Neural cell (in vitro differentiated cells): Measurements from ENCODE around the gene KRTAP10-11. TPM values are rescaled to one million over a fixed set of nuclear protein-coding genes. Genes with fewer than 3 reads are reported as not detected.

Experiments
- H2AFZ ChIP-seq: fragments of 200-600, 300-800 bp; sonication (generic), shearing (Covaris generic); 2 replicates; pipeline ENCODE4 v1.6.0; 2014; ENCODE audit warnings: low read depth, mild to moderate bottlenecking, antibody characterized with exemption, low read length, moderate library complexity
- H3F3A ChIP-seq: fragments of 200-600 bp; shearing (Covaris generic); 2 replicates; pipeline ENCODE4 v1.6.1; 2016; ENCODE audit warnings: mild to moderate bottlenecking, moderate library complexity, mixed read lengths, antibody characterized with exemption, low read length; ENCODE audit not compliant: insufficient read depth, poor library complexity, severe bottlenecking
- H3K27ac ChIP-seq: fragments of 200-600, 300-800 bp; sonication (generic), shearing (Covaris generic); 2 replicates; pipeline ENCODE4 v1.5.1; 2014; ENCODE audit warnings: mild to moderate bottlenecking, low read length, moderate library complexity
- H3K27me3 ChIP-seq: fragments of 300-800, 200-600 bp; sonication (generic), shearing (Covaris generic); 2 replicates; pipeline ENCODE4 v1.6.0; 2014; ENCODE audit warnings: mild to moderate bottlenecking, low read depth, low read length, moderate library complexity; ENCODE audit not compliant: insufficient read depth
- H3K36me3 ChIP-seq: fragments of 300-800, 200-600 bp; sonication (generic), shearing (Covaris generic); 2 replicates; pipeline ENCODE4 v1.5.1; 2014; ENCODE audit warnings: mild to moderate bottlenecking, antibody characterized with exemption, low read length, moderate library complexity; ENCODE audit not compliant: insufficient read depth
- H3K4me2 ChIP-seq: fragments of 300-800, 200-600 bp; sonication (generic), shearing (Covaris generic); 2 replicates; pipeline ENCODE4 v1.6.0; 2014; ENCODE audit warnings: mild to moderate bottlenecking, low read length
- H3K4me3 ChIP-seq: fragments of 300-800, 200-600 bp; sonication (generic), shearing (Covaris generic); 2 replicates; pipeline ENCODE4 v1.5.1; 2014; ENCODE audit warnings: mild to moderate bottlenecking, low read length, moderate library complexity
- H3K79me2 ChIP-seq: fragments of 200-600 bp; shearing (Covaris generic); replicated peaks from 2 replicates; pipeline ENCODE4 v1.6.0; 2014; ENCODE audit warnings: mild to moderate bottlenecking, low read length, moderate library complexity; ENCODE audit not compliant: insufficient read depth
- H3K9ac ChIP-seq: fragments of 300-800, 200-600 bp; sonication (generic), shearing (Covaris generic); 2 replicates; pipeline ENCODE4 v1.6.1; 2016; ENCODE audit warnings: mild to moderate bottlenecking, low read length, mixed read lengths
- H3K9me2 ChIP-seq: fragments of 200-600 bp; shearing (Covaris generic); 2 replicates; pipeline ENCODE4 v1.6.1; 2016; ENCODE audit warnings: mild to moderate bottlenecking, low read length, mixed read lengths; ENCODE audit not compliant: insufficient read depth
- H3K9me3 ChIP-seq: fragments of 200-600, 300-800 bp; sonication (generic), shearing (Covaris generic); 2 replicates; pipeline ENCODE4 v1.6.1; 2016; ENCODE audit warnings: mild to moderate bottlenecking, mixed run types, low read length, moderate library complexity, mixed read lengths
- H4K20me1 ChIP-seq: fragments of 200-600 bp; shearing (Covaris generic); 2 replicates; pipeline ENCODE4 v1.6.1; 2016; ENCODE audit warnings: mild to moderate bottlenecking, mixed run types; ENCODE audit not compliant: insufficient read depth
- EP300 ChIP-seq: fragments of 450-650 bp; conservative IDR thresholded peaks from 2 replicates; pipeline ENCODE4 v1.6.1; 2014; ENCODE audit warnings: antibody characterized with exemption, mild to moderate bottlenecking, moderate library complexity; ENCODE audit not compliant: poor library complexity, severe bottlenecking
- EZH2 ChIP-seq: fragments of 200-600, 300-800 bp; shearing (Covaris generic), sonication (generic); IDR thresholded peaks from 2 replicates; pipeline ENCODE4 v1.6.1; 2014; ENCODE audit warnings: antibody characterized with exemption, low read length, borderline replicate concordance, mild to moderate bottlenecking; ENCODE audit not compliant: insufficient read depth, poor library complexity, severe bottlenecking
- MXI1 ChIP-seq: fragments of 450-650 bp; conservative IDR thresholded peaks from 2 replicates; pipeline ENCODE4 v1.6.1; 2014; ENCODE audit warnings: antibody characterized with exemption, mild to moderate bottlenecking; ENCODE audit not compliant: poor library complexity, severe bottlenecking
- POLR2AphosphoS5 ChIP-seq: IDR thresholded peaks from 2 replicates; pipeline ENCODE4 v1.6.1; 2012
- RAD21 ChIP-seq: fragments of 450-650 bp; conservative IDR thresholded peaks from 2 replicates; pipeline ENCODE4 v1.6.1; 2014; ENCODE audit warnings: antibody characterized with exemption, mild to moderate bottlenecking, moderate library complexity
- REST ChIP-seq: IDR thresholded peaks from 2 replicates; pipeline ENCODE4 v1.6.1; 2012; ENCODE audit warnings: borderline replicate concordance
- SMC3 ChIP-seq: fragments of 450-650 bp; conservative IDR thresholded peaks from 2 replicates; pipeline ENCODE4 v1.6.1; 2014; ENCODE audit warnings: antibody characterized with exemption, mild to moderate bottlenecking, moderate library complexity; ENCODE audit not compliant: poor library complexity
- TAF1 ChIP-seq: IDR thresholded peaks from 2 replicates; pipeline ENCODE4 v1.6.1; 2012; ENCODE audit warnings: low read depth
- polyA plus RNA-seq: library from polyadenylated mRNA; depleted of rRNA; stranded (reverse); fragments of >200 nt; gene quantifications from 2 replicates; pipeline ENCODE4 v1.2.3, GENCODE V29; 2014
- TF ChIP-seq, protein P1 (sequence below): fragments of 450-650 bp; IDR thresholded peaks from 2 replicates; pipeline ENCODE4 v1.5.1; 2014; ENCODE audit warnings: antibody characterized with exemption, mild to moderate bottlenecking, moderate library complexity; ENCODE audit not compliant: poor library complexity, severe bottlenecking

Gene KRTAP10-11
- polyA plus RNA-seq, 1 donor from 2014 or later: not detected

DNA sequence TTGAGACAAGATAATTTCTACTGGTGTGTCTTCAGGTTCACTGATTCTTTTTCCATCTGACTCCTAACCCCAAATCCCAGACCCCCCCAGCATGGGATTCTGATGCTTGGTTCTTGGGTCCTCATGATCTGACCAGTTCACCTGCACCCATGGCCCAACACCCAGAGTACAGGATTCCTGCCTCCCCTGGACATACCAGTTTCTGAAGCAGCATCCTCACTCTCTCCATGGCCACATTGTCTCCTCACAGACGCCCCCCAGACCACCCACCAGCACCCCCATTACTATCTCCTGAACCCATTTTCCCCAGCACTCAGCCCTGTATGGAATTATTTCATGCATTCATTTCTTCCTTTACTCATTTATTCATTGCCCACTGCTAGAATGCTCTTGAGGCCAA is 10.7 kb downstream of the KRTAP10-11 start:
- H2AFZ ChIP-seq: no peak overlapping the region
- H3K27ac ChIP-seq: no peak overlapping the region
- TF ChIP-seq POLR2AphosphoS5 (no peak), EP300 (no peak), MXI1 (no peak), RAD21 (no peak), REST (no peak), EZH2 (no peak), SMC3 (no peak), TAF1 (no peak)
- TF ChIP-seq, protein P1, sequence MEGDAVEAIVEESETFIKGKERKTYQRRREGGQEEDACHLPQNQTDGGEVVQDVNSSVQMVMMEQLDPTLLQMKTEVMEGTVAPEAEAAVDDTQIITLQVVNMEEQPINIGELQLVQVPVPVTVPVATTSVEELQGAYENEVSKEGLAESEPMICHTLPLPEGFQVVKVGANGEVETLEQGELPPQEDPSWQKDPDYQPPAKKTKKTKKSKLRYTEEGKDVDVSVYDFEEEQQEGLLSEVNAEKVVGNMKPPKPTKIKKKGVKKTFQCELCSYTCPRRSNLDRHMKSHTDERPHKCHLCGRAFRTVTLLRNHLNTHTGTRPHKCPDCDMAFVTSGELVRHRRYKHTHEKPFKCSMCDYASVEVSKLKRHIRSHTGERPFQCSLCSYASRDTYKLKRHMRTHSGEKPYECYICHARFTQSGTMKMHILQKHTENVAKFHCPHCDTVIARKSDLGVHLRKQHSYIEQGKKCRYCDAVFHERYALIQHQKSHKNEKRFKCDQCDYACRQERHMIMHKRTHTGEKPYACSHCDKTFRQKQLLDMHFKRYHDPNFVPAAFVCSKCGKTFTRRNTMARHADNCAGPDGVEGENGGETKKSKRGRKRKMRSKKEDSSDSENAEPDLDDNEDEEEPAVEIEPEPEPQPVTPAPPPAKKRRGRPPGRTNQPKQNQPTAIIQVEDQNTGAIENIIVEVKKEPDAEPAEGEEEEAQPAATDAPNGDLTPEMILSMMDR: no peak
- no peaks in the 10 kb centered on the region for H3K79me2 ChIP-seq
- H4K20me1 ChIP-seq: no peaks in the 10 kb centered on the region
- no peaks in the 10 kb centered on the region for H3K9me3 ChIP-seq
- no peaks in the 10 kb centered on the region for H3K9me2 ChIP-seq
- H3K27me3 ChIP-seq: no peaks in the 10 kb centered on the region
- no peak overlapping the region for H3K4me3 ChIP-seq
- H3K36me3 ChIP-seq: no peaks in the 10 kb centered on the region
- no peaks in the 10 kb centered on the region for H3F3A ChIP-seq
- no peak overlapping the region for H3K4me2 ChIP-seq
- no peak overlapping the region for H3K9ac ChIP-seq

GRCh38 chr21:44657635-44658540 is 11.7 kb downstream of the KRTAP10-11 start, which contains the start of gene KRTAP12-3:
Gene KRTAP12-3, plus strand, starts transcription at chr21:44657932. Its CDS starts 48 bp downstream, at chr21:44657980.
- H2AFZ ChIP-seq: no peak within 1 kb of the TSS

More at GRCh38 chr21:44657635-44658540, 11.7 kb downstream of the KRTAP10-11 start, which contains the start of gene KRTAP12-3:
- H4K20me1 ChIP-seq: no peaks in the 10 kb centered on the region
- H3K9me2 ChIP-seq: no peaks in the 10 kb centered on the region
- no peaks in the 10 kb centered on the region for H3K27me3 ChIP-seq
- H3K36me3 ChIP-seq: no peaks in the 10 kb centered on the region
- H3K79me2 ChIP-seq: no peaks in the 10 kb centered on the region
- no peak within 1 kb of the TSS for H3K4me3 ChIP-seq
- TF ChIP-seq MXI1 (no peak), REST (no peak), EZH2 (no peak), POLR2AphosphoS5 (no peak), RAD21 (no peak), TAF1 (no peak), EP300 (no peak), SMC3 (no peak)
- TF ChIP-seq, protein P1: no peak
- H3K9ac ChIP-seq: no peak within 1 kb of the TSS
- H3K4me2 ChIP-seq: no peak within 1 kb of the TSS
- no peak within 1 kb of the TSS for H3K27ac ChIP-seq
- H3F3A ChIP-seq: no peaks in the 10 kb centered on the region
- H3K9me3 ChIP-seq: no peaks in the 10 kb centered on the region
